MM.1S (cell line): ENCODE data around the gene TTC19.

Experiments used
- DNase-seq: peaks from one replicate; pipeline ENCODE4 v3.0.0-alpha.2; 2015
- H2AFZ ChIP-seq: fragments of 300-600 bp; sonication (generic); 2 replicates; pipeline ENCODE4 v1.6.0; 2016; ENCODE audit warnings: antibody characterized with exemption, low read length
- H3F3A ChIP-seq: fragments of 300-600 bp; sonication (generic); 2 replicates; pipeline ENCODE4 v1.6.1; 2016; ENCODE audit warnings: mild to moderate bottlenecking, antibody characterized with exemption, low read length, moderate library complexity, mixed read lengths; ENCODE audit not compliant: insufficient read depth
- H3K27ac ChIP-seq: fragments of 300-600 bp; sonication (generic); 2 replicates; pipeline ENCODE4 v1.5.1; 2016; ENCODE audit warnings: mild to moderate bottlenecking, low read length
- H3K27me3 ChIP-seq: fragments of 300-600 bp; sonication (generic); replicated peaks from 2 replicates; pipeline ENCODE4 v1.6.0; 2016; ENCODE audit warnings: low read length; ENCODE audit not compliant: insufficient read depth
- H3K36me3 ChIP-seq: fragments of 300-600 bp; sonication (generic); replicated peaks from 2 replicates; pipeline ENCODE4 v1.6.1; 2016; ENCODE audit warnings: mild to moderate bottlenecking, low read length, mixed read lengths; ENCODE audit not compliant: insufficient read depth
- H3K4me1 ChIP-seq: fragments of 300-600 bp; sonication (generic); 2 replicates; pipeline ENCODE4 v1.6.1; 2016; ENCODE audit warnings: low read length, mixed read lengths
- H3K4me2 ChIP-seq: fragments of 300-600 bp; sonication (generic); 2 replicates; pipeline ENCODE4 v1.6.0; 2016; ENCODE audit warnings: low read depth, low read length
- H3K4me3 ChIP-seq: fragments of 300-600 bp; sonication (generic); 2 replicates; pipeline ENCODE4 v1.5.1; 2016; ENCODE audit warnings: low read length, mixed read lengths
- H3K79me2 ChIP-seq: fragments of 300-600 bp; sonication (generic); 2 replicates; pipeline ENCODE4 v1.6.1; 2016; ENCODE audit warnings: mixed run types, low read length, mixed read lengths
- H3K9ac ChIP-seq: fragments of 300-600 bp; sonication (generic); 2 replicates; pipeline ENCODE4 v1.6.1; 2016; ENCODE audit warnings: low read length, mixed read lengths
- H3K9me2 ChIP-seq: fragments of 300-600 bp; sonication (generic); replicated peaks from 2 replicates; pipeline ENCODE4 v1.6.1; 2016; ENCODE audit warnings: mild to moderate bottlenecking, low read length, mixed read lengths; ENCODE audit not compliant: insufficient read depth
- H3K9me3 ChIP-seq: fragments of 300-600 bp; sonication (generic); replicated peaks from 2 replicates; pipeline ENCODE4 v1.6.1; 2016; ENCODE audit warnings: mild to moderate bottlenecking, low read length, mixed read lengths; ENCODE audit not compliant: insufficient read depth
- H4K20me1 ChIP-seq: fragments of 300-600 bp; sonication (generic); 2 replicates; pipeline ENCODE4 v1.6.1; 2016; ENCODE audit warnings: mild to moderate bottlenecking, low read length, moderate library complexity, mixed read lengths; ENCODE audit not compliant: insufficient read depth
- EZH2 ChIP-seq: fragments of 300-600 bp; sonication (generic); optimal IDR thresholded peaks from 2 replicates; pipeline ENCODE3; 2017; ENCODE audit warnings: low read depth, mild to moderate bottlenecking, antibody characterized with exemption, low read length, mixed read lengths
- EZH2phosphoT487 ChIP-seq: fragments of 300-600 bp; sonication (generic); IDR thresholded peaks from 2 replicates; pipeline ENCODE4 v1.6.1; 2018; ENCODE audit warnings: antibody characterized with exemption, low read length
- TF ChIP-seq, protein P1 (sequence below): fragments of 300-600 bp; sonication (generic); IDR thresholded peaks from 2 replicates; pipeline ENCODE4 v1.5.1; 2016; ENCODE audit warnings: antibody characterized with exemption, low read length, mixed read lengths

TTC19 gene

DNA sequence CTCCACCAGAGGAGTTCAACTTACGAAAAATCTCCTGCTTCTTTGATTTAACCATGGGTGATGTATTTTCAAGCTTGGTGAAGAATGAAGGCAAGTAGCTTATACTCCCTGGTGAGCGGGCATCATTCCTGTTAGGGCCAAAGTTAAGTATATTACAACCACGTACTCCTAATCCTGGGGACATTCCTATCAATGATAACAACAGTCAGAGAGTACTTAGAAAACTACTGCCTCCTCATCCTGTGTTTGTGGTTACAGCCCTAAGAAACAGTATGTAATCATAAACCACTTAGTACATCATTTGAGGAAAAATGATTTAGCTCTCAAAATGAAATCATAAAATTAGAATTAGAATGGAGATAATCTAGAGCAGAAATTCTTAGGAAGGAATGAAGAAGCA is 47.3 kb downstream of the TTC19 start:
- TF ChIP-seq, protein P1, sequence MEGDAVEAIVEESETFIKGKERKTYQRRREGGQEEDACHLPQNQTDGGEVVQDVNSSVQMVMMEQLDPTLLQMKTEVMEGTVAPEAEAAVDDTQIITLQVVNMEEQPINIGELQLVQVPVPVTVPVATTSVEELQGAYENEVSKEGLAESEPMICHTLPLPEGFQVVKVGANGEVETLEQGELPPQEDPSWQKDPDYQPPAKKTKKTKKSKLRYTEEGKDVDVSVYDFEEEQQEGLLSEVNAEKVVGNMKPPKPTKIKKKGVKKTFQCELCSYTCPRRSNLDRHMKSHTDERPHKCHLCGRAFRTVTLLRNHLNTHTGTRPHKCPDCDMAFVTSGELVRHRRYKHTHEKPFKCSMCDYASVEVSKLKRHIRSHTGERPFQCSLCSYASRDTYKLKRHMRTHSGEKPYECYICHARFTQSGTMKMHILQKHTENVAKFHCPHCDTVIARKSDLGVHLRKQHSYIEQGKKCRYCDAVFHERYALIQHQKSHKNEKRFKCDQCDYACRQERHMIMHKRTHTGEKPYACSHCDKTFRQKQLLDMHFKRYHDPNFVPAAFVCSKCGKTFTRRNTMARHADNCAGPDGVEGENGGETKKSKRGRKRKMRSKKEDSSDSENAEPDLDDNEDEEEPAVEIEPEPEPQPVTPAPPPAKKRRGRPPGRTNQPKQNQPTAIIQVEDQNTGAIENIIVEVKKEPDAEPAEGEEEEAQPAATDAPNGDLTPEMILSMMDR, result no peak
- TF ChIP-seq EZH2, result no peak
- Histone ChIP-seq H3K9me2 (no peaks in the 10 kb centered on the region), H3K27ac (no peak overlapping the region), H3K4me3 (no peak overlapping the region), H3K27me3 (no peaks in the 10 kb centered on the region), H3F3A (no peaks in the 10 kb centered on the region), H3K36me3 (peaks cover 3% of the 10 kb centered on the region), H3K9me3 (no peaks in the 10 kb centered on the region), H3K4me1 (no peaks in the 10 kb centered on the region), H3K4me2 (no peak overlapping the region), H2AFZ (no peak overlapping the region), H4K20me1 (no peaks in the 10 kb centered on the region), H3K79me2 (no peaks in the 10 kb centered on the region), H3K9ac (no peak overlapping the region)
- DNase-seq, result no peak

DNA sequence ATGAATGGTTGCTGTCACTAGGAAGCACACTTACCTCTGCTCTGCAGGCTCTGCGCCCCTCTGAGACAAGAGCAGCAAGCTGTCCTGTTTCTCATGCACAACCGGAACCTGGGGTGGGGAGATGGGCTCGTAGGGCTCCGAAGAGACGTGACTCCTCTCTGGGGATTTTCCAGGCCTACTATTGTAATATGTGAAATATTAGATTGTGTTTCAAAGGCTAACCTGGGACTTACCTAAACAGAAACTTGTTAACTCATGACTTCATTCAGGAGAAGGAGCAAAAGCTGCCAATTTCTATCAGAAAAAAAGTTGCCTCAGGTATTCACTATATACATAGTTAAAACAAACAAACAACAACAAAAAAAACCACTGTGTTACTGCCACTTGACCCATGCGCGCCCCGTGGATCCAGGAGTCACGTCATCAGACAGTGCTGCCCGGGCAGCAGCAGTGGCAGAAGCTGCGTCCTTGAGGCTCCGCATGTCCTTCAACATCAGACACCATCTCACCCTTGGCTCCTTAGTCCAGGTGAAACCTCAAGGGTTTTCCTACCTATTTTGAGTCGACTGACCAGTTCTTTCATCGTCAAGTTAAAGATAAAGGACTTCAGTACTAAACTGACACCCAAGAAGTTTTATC is 49.3 kb downstream of the TTC19 start:
- no peaks in the 10 kb centered on the region for H3K4me1 ChIP-seq
- no peak overlapping the region for H2AFZ ChIP-seq
- no peak for DNase-seq
- 0 out of 2 replicates have a peak, but pooled peaks cover 3% of the 10 kb centered on the region for H3K79me2 ChIP-seq
- H3K27me3 ChIP-seq, result no peaks in the 10 kb centered on the region
- H3K9ac ChIP-seq, result no peak overlapping the region
- no peaks in the 10 kb centered on the region for H4K20me1 ChIP-seq
- 0 out of 2 replicates have a peak, but pooled peaks cover 3% of the 10 kb centered on the region for H3K36me3 ChIP-seq
- H3K27ac ChIP-seq, result no peak overlapping the region
- no peaks in the 10 kb centered on the region for H3F3A ChIP-seq
- no peaks in the 10 kb centered on the region for H3K9me3 ChIP-seq
- TF ChIP-seq EZH2phosphoT487 (no peak), EZH2 (no peak)
- TF ChIP-seq, protein P1, result no peak
- H3K4me2 ChIP-seq, result no peak overlapping the region
- H3K9me2 ChIP-seq, result no peaks in the 10 kb centered on the region
- H3K4me3 ChIP-seq, result no peak overlapping the region

DNA sequence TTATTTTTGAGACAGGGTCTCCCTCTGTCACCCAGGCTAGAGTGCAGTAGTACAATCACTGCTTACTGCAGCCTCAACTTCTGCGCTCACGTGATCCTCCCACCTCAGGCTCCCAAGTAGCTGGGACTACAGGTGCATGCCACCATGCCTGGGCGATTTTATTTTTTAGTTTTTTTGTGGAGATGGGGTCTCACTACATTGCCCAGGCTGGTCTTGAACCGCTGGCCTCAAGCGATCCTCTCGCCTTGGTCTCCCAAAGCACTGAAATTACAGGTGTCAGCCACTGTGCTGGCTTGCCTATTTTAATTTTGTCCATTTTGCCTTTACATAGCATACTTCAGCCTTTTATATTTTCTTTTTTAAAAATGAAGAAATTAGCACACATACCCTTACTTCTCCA is 51.2 kb downstream of the TTC19 start:
- no peaks in the 10 kb centered on the region for H3K4me1 ChIP-seq
- H3K9me2 ChIP-seq, result no peaks in the 10 kb centered on the region
- no peaks in the 10 kb centered on the region for H3K27me3 ChIP-seq
- no peak overlapping the region for H3K27ac ChIP-seq
- no peak overlapping the region for H3K9ac ChIP-seq
- no peaks in the 10 kb centered on the region for H3K9me3 ChIP-seq
- peaks cover 3% of the 10 kb centered on the region; the same call in 1 of the 2 replicates for H3K36me3 ChIP-seq
- TF ChIP-seq EZH2 (no peak), EZH2phosphoT487 (no peak)
- TF ChIP-seq, protein P1, result no peak
- H3K4me2 ChIP-seq, result no peak overlapping the region
- DNase-seq, result no peak
- no peaks in the 10 kb centered on the region for H4K20me1 ChIP-seq
- no peaks in the 10 kb centered on the region for H3F3A ChIP-seq
- no peak overlapping the region for H3K4me3 ChIP-seq
- 0 out of 2 replicates have a peak, but pooled peaks cover 3% of the 10 kb centered on the region for H3K79me2 ChIP-seq
- no peak overlapping the region for H2AFZ ChIP-seq
